Fibroblast of pulmonary artery (primary cell): ENCODE results near the gene GNB1L.

Experiments used
- DNase-seq: peaks from one replicate; pipeline ENCODE4 v3.0.0-alpha.2; 2010; ENCODE audit warnings: low read depth
- H3K4me3 ChIP-seq: replicated peaks from 2 replicates; pipeline ENCODE4 v1.5.1; 2011; ENCODE audit warnings: low read depth, mild to moderate bottlenecking, control low read depth, low read length, moderate library complexity
- CTCF ChIP-seq: IDR thresholded peaks from 2 replicates; pipeline ENCODE4 v1.5.1; 2011; ENCODE audit warnings: mild to moderate bottlenecking, control low read depth, low read length, inconsistent platforms; ENCODE audit errors: missing control alignments

Gene GNB1L

GRCh38 chr22:19791894-19792293 lies 62.8 kb downstream of the GNB1L start:
- no peak for TF ChIP-seq CTCF
- DNase-seq, result no peak
- H3K4me3 ChIP-seq, result no peak overlapping the region

- no peak for DNase-seq
- no peak overlapping the region for H3K4me3 ChIP-seq
- no peak for TF ChIP-seq CTCF
These were observed 63.4 kb downstream of the GNB1L start for GRCh38 chr22:19791243-19791642.

GRCh38 chr22:19789828-19790227 lies 64.8 kb downstream of the GNB1L start:
- no peak for DNase-seq
- TF ChIP-seq CTCF, result no peak
- H3K4me3 ChIP-seq, result no peak overlapping the region

GRCh38 chr22:19789406-19789805 lies 65.3 kb downstream of the GNB1L start:
- no peak for TF ChIP-seq CTCF
- H3K4me3 ChIP-seq, result no peak overlapping the region
- no peak for DNase-seq

GRCh38 chr22:19788661-19789225 lies 65.9 kb downstream of the GNB1L start:
- TF ChIP-seq CTCF, result no peak
- H3K4me3 ChIP-seq, result no peak overlapping the region
- no peak for DNase-seq

- no peak for DNase-seq
- no peak overlapping the region for H3K4me3 ChIP-seq
- TF ChIP-seq CTCF, result no peak
These were observed 66.9 kb downstream of the GNB1L start for GRCh38 chr22:19787849-19788141.

- no peak for TF ChIP-seq CTCF
- no peak overlapping the region for H3K4me3 ChIP-seq
- DNase-seq, result no peak
These were observed 67.5 kb downstream of the GNB1L start for GRCh38 chr22:19786959-19787848.
